Left forelimb (tissue), 1 donor: ENCODE results near the gene WDR75.
"Not testable (repeated sequence)": the region's sequence is repeated elsewhere in the genome, so short reads cannot be mapped to it uniquely, and the experiment has no call there.

Experiments
- DNase-seq: peaks from one replicate; pipeline ENCODE4 v3.0.0-alpha.2; 2018; ENCODE audit warnings: low spot score

WDR75 gene

DNA sequence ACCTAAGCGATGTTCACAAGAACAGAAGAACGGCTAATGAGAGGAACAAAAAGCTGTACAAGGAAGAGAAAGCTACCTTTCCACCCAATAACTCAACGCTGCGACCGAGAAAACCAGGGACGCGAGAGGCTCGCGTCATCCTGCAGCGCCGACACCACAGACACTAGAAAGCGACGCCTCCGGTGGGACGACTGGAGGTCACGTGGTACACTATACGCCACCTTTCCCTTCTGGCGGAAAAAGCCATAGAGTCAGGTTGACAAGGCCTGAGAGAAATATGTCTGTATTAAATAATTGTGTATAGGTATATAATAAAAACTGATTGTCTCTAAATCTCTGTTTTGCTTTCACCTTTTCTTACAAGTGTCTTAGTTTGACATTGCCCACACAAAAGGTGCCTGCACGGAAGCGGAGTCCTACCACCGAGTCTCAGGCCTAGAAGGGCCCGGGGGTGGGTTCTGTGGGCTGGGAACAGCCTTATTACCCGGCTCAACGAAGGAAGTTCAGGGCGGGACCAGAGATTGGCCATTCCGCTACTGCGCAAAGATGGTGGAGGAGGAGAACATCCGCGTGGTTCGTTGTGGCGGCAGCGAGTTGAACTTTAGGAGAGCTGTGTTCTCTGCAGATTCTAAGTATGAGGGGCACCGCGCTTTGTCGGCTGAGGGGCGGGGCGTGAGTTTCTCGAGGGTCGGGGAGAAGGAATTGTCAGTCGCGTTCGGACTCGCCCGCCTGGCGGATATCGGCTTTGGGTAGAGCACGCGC lies at the start of gene WDR75:
WDR75 (plus strand) TSS at position 528 of the 762 bp plus-strand sequence; CDS start at position 547, 19 bp downstream.
- DNase-seq: peak; percentile 93

DNA sequence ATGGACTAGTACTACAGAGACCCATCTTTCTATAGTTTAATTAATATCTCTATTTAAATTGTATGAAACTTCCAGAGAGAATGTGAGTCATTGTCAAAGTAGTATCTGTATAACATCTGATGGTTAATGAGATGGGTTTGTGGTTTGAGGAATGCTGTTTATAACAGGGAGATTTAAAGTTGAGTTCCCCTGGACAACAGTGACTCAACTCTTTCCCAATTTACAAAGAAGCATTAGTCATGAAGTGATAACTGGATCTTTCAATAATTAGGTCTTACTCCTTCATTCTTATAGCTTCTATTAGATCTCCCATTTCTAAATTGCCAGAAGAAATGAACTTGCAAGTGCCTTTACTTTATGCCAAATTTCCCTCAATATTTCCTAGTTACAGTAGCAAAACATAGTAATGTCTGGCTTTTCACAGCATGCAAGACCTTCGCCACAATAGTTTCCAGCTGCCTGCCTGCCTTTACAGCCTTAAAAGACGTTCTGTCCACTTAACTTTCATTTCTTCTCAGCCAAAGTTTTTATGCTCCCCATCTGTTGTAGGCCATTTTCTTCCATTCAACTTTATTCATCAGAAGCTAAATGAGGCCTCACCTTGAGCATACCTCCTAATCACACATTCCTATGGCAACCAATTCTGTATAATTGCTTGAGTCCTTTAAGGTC lies 47.7 kb upstream of the WDR75 start:
- DNase-seq: no peak

DNA sequence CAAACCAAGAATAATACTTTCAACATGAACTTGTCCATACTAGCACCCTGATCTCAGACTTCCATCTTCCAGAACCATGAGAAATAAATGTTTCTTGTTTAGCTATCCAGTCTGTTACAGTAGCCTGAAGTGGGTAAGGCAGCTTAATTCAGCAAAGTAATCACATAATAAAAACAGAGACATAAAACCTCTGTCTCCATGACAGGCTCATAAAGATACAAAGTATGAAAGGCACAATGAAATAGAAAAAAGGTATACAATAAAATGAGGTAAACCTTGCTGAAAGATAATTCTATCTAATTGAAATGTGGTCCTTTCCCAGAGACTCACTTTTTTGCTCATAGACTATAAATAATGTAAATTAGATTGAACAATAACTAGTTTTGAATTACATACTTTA lies 46.7 kb upstream of the WDR75 start:
- DNase-seq: no peak

DNA sequence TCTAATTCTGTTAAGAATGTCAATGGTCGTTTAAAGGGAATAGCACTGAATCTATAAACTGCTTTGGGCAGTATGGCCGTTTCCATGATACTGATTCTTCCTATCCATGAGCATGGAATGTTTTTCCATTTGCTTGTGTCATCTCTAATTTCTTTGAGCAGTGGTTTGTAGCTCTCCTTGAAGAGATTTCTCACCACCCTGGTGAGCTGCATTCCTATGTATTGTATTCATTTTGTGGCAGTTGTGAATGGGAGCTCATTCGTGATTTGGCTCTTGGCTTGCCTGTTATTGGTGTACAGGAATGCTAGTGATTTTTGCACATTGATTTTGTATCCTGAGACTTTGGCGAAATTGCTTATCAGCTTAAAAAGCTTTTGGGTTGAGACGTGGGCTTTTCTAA lies 38.3 kb upstream of the WDR75 start:
- no peak for DNase-seq

DNA sequence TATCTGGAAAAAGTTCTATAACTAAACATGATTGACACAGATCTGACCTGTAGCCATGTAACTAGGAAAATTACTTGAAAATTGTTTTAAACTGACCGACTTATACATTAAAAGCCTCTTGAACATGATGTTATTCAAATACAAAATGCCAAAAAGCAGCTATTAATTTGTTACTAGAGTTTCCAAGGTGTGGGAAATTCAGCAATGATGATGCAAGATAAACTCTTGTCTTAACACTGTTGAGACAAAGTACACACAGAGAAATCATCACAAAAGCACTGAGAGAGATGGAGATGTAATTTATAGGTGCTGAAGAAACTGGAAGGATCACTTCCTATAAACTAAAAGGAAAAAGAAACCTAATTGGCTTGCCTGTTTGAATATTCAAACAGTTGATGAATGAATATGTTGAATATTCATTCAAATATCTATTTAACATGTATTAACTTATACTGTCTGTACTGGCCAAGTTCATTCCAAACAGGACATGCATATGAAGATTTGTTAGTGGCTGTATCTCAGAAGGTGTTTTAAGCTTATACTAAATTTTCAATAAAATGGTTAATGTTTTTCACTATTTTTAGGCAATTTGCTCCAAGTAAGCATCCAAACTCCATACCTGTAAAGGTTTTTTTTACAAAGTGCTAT lies 34.6 kb upstream of the WDR75 start:
- DNase-seq: no peak

DNA sequence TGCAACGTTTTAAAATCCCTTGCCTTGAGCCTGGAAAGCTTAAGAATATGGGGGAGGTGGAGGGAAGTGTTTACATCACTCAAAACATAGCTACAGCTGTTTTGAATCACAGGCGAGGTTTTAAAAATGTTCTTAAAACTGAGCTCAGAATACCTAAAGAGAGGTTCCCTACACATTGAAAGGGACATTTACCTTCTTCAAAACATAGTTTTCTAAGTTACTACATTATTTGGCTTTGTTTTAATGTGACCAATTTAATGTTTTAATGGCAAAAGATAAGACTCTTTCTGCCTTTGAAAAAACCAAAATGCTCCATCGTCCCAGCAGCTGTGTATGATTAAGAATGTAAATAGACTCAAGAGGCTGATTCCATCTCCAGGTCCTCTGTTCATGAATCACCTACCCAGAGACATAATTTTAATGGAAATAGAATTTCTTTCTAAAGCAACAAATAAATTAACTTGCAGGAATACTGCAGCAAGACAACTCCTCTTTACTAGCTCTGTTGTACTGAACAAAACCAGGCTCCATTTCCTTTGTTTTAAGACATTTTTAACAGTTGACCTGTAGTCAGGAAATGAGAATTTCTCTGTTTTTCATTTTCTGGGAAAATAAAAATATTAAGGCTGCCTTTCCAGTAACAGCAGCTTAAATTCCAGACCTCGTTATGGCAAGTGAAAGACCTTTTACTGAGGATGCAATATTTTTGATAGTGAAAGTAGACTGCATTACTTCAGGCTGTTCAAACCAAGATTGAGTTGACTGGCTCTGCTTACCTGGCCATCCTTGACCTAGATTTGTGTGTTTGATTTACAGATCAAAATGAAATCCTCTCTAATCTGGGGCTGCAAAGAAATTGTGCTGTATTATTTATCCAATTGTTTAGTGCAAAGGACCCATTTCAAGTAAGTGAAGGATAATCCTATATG lies 33.7 kb upstream of the WDR75 start:
- DNase-seq: no peak

DNA sequence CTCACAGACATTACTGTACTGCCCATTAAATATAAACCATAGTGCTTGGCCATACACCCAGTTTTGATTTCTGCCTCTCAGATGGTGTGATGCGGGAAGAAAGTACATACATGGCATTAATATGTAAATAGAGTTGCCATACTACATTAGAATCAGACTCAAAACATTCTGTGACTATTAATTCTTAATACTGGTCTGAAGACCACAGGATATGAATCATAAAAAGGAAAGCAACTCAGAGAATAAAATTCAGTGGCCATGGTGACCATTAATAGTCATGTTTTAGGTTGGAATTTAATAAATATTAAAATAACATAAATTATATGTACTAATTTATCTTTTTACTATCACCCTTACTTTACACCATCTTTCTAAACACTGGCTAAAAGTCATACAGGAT lies 33.0 kb upstream of the WDR75 start:
- DNase-seq: no peak

DNA sequence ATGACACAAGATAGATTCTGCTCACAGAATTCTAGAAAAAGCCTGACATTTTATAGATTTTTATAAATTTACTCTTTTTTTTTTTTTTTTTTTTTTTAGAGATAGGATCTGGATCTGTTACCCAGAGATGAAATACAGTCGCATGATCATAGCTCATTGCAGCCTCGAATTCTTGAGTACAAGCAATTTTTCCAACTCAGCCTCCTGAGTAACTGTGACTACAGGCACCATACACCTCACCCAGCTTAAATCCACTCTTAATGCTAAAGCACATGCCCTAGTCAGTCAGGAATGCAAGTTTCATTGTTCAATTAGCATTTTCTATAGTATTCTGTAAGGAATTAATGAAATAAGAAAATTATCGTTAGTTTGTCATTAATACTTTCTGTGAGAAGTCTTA lies 32.1 kb upstream of the WDR75 start:
- no peak for DNase-seq

DNA sequence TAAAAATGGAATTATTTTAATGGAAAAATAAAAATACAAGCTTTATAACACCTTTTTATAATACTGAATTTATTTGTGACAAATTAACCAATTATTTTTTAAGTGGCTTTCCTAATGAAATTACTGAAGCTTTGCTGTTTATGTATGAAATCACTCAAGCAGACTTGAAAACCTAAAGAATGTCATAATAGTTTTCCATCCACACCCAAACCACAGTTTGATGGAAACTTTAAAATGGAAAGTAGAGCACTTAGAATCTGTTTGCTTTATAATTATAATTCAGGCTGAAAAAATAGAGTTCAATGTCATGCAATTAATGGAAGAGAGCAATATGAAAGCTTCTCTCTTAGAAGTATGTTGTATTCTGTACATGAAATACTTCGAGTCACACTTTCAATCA lies 31.6 kb upstream of the WDR75 start:
- no peak for DNase-seq

DNA sequence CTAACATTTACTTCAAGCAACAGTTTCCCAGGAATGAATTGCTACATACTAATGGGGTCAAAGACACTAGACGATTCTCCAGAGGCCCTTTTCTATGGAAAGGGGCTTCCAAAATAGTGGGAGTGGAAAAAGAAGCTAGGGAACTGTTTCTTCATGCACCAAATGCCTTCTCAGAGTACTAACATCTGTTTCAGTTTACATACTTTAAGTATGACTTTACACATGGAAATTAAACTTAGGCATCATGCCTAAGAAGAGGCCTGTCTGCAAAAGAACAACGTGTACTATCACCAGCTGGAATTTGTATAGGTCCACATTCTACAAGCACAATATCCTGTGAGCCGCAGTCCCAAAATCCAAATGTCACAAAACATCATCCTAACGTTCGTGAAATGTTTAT lies 29.4 kb upstream of the WDR75 start:
- DNase-seq: no peak

DNA sequence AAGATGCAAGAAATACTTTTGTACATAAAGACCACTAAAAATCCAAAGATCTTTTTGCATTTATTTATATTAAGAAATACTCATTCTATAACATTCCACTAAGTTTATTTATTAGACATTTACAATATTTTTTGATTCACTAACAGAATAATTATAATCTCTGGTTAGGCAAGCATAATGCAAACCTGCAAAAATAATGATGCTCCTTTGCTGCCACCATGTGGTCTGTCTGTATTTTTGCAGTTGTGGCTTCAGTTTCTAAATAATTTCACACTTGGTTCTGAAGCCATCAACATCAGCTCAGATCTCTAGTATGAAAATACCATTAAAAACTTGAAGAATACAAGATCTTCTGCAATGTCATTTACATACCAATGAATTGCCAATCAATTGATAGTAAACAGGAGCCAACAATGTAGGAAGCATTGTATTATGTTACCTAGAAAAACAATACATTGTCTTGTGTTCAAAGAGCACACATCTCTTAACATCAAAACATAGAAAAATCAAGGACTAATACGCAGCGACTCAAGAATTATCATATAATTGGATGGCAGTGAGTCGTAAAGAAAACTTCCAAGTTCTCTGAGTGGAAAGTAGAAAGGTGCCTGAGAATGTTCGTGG lies 28.8 kb upstream of the WDR75 start:
- no peak for DNase-seq

DNA sequence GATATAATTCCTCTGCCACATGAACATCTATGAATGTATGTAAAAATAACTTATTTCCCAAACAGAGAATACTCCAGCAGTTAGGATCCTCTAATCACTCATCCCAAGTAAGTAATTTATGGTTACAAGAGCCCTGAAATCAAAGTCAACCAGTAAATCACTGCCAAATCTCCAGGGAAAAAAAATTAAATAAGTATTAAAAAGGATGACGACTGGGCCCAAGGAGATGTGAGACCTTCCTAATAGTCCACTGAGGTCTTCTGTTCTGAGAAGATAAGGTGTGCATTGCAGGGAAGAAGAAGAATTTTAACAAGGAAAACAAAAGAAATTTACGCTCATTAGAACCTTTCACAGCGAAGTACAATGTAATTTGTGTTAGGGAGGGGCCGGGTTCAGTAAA lies 28.0 kb upstream of the WDR75 start:
- DNase-seq: no peak

DNA sequence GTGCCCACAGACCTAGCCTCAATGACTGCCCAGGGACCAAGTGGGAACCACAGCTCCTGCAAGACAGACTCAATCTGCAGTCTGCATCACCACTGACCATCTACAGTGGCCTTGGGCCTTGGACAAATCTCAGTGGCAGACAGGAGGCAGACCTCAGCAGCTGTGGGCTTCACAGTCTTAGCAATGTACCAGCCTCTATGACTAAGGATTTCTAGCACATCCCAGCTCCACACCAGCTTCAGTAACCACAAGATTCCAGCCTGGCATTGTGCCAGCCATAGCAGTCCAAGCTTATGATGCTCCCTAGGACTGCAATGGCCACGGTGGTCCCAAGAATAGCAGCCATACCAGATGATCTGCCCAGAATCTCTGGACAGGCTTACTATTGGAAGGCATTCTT lies 19.6 kb upstream of the WDR75 start:
- DNase-seq: no peak

DNA sequence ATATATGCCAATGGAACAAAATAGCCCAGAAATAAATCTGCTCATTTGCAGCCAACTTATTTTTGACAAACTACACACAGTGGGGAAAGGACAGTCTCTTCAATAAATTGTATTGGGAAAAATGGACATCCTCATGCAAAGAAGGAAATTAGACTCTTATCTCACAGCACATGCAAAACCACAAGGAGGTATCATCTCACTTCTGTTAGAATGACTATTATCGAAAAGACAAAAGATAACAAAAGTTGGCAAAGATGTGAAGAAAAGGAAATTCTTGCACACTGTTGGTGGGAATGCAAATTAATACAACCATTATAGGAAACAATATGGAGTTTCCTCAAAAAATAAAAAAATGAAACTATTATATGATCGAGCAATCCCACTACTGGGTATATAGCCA lies 16.3 kb upstream of the WDR75 start:
- no peak for DNase-seq

DNA sequence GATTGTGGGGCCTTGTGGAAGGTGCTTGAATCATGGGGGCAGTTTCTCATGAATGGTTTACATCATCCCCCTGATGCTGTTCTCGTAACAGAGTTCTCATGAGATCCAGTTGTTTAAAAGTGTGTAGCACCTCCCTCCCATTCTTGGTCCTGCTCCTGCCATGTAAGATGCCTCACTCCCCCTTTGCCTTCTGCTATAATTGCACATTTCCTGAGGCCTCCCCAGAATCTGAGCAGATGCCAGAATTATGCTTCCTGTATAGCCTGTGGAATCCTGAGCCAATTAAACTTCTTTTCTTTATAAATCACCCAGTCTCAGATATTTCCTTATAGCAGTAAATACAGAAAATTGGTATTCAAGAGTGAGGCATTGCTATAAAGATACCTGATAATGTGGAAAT lies 15.6 kb upstream of the WDR75 start:
- DNase-seq: no peak

DNA sequence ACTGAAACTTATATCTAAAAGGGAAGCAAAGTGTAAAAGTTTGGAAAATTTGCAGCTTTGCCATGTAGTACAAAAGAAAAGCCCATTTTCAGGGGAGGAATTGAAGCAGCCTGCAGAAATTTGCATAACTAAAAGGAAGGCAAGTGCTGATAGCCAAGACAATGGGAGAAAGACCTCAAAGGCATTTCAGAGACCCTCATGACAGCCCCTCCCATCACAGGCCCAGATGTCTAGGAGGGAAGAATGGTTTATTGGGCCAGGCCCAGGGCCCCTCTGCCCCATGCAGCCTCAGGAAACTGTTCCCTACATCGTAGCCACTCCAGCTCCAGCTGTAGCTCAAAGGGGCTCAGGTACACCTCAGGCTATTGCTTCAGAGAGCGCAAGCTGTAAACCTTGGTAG lies 14.4 kb upstream of the WDR75 start:
- no peak for DNase-seq

DNA sequence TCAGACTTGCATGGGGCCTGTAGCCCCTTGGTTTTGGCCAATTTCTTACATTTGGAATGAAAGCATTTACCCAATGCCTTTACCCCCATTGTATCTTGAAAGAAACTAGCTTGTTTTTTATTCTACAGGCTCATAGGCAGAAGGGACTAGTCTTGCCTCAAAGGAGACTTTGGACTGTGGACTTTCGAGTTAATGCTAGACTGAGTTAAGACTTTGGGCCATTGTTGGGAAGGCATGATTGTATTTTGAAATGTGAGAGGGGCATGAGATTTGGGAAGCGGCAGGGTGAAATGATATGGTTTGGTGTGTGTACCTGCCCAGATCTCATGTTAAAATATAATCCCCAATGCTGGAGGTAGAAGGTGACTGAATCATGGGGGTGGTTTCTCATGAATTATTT lies 13.4 kb upstream of the WDR75 start:
- DNase-seq: no peak

DNA sequence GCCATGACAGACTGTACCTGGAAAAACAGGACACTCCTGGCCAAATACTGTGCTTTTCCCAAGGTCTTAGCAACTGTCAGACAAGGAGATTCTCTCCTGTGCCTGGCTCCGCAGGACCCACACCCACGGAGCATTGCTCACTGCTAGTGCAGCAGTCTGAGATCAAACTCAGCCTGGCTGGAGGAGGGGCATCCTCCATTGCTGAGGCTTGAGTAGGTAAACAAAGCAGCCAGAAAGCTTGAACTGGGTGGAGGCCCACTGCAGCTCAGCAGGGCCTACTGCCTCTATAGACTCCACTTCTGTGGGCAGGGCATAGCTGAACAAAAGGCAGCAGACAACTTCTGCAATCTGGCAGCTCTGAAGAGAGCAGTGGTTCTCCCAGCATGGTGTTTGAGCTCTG lies 10.8 kb upstream of the WDR75 start:
- not testable (repeated sequence) for DNase-seq

DNA sequence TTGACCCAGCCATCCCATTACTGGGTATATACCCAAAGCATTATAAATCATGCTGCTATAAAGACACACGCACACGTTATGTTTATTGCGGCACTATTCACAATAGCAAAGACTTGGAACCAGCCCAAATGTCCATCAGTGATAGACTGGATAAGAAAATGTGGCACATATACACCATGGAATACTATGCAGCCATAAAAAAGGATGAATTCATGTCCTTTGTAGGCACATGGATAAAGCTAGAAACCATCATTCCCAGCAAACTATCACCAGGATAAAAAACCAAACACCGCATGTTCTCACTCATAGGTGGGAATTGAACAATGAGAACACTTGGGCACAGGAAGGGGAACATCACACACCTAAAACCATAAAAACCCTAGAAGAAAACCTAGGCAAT lies 5.5 kb upstream of the WDR75 start:
- DNase-seq: not testable (repeated sequence)

DNA sequence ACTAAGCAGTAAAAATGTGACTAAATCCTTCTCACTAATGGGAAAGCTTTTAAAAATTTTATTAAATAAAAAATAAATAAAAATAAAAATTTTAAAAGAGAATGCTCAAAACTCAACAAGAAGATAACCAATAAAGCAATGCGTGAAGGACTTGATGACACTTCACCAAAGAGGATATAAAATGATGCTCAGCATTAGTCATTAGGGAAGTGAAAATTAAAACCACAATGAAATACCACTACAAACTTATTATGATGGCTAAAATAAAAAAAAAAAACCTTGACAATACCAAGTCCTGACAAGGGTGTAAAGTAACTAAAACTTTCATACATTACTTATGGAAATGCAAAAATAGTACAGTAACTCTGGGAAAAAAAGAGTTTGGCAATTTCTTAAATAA lies 3.3 kb upstream of the WDR75 start:
- no peak for DNase-seq

DNA sequence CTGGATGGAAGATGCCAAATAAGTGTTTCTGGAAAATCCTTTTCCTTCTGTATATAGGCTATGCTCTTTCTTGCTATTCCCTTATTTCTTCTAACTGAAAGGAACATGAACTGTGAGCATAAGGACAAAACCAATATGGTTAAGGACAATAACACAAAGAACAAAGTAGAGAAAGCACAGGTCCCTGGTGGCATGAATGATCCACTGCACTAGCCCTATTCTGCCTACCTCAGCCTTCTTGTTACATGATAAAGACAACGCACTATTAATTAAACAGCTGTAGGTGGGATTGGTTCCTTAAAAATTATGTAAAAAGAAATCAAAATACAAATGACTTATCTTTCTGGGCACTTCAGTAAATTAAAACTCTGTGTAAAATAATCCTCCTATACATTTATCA lies 1.9 kb upstream of the WDR75 start:
- DNase-seq: no peak

DNA sequence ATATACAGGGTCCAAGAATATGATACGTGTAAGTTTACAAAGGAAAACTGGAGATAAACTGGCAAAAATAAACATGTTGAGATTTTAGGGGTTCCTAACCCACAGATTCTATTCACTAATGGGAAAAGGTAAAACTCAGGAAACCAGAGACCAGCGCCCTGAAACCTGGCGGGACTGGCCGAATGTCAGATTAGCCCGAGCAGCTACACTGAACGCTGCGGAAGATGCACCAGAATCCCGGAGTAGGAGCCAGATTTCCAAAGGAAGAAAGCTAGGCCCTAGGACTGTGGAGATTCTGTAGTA lies 679 bp upstream of the WDR75 start:
- no peak for DNase-seq
